CD4-positive, alpha-beta T cell (primary cell): Measurements from ENCODE around the gene DNAH9. TPM values are rescaled to one million over a fixed set of nuclear protein-coding genes. Genes with fewer than 3 reads are reported as not detected.

Experiments
- ATAC-seq: fragments of 200-7000 bp; cut with Tn5 transposase; one replicate; pipeline ENCODE4 v1.10.0; 2022; ENCODE audit warnings: mild to moderate bottlenecking; ENCODE audit not compliant: poor library complexity
- CTCF ChIA-PET: fragments of 350-600 bp; sonication (Branson Sonifier 250); formaldehyde crosslinking; loops from one replicate; lab custom pipeline; 2021; ENCODE audit warnings: antibody characterized with exemption, inconsistent platforms; lab: Charles Lee
- POLR2A ChIA-PET: fragments of 350-600 bp; sonication (Branson Sonifier 250); formaldehyde crosslinking; loops from one replicate; lab custom pipeline; 2021; ENCODE audit warnings: antibody characterized with exemption, inconsistent platforms; lab: Charles Lee
- DNase-seq, 14 experiments: peaks; one replicate each; pipeline ENCODE4 v3.0.0-alpha.2; 2013 to 2020; ENCODE audit warnings: mixed read lengths in 2 of 14
- H3K27ac ChIP-seq, 2 donors: one replicate each; pipeline versions ENCODE4 v1.5.1 to v1.7.0; 2013; ENCODE audit warnings: low read length in 2 of 2, low read depth in 1 of 2, mild to moderate bottlenecking in 1 of 2
- H3K27me3 ChIP-seq, 2 experiments: 1 replicate in 1 of 2; 2 replicates in 1 of 2; pipeline versions ENCODE4 v1.6.1 to v1.7.0; 2013; ENCODE audit warnings: low read length in 2 of 2, control low read depth in 1 of 2, mild to moderate bottlenecking in 1 of 2, moderate library complexity in 1 of 2; ENCODE audit not compliant: insufficient read depth in 2 of 2, control insufficient read depth in 1 of 2
- H3K36me3 ChIP-seq: one replicate; pipeline ENCODE4 v1.6.1; 2013; ENCODE audit warnings: low read length, control low read depth; ENCODE audit not compliant: insufficient read depth
- H3K4me1 ChIP-seq: one replicate; pipeline ENCODE4 v1.6.1; 2013; ENCODE audit warnings: low read length, control low read depth; ENCODE audit not compliant: insufficient read depth
- H3K4me3 ChIP-seq: one replicate; pipeline ENCODE4 v1.5.1; 2013; ENCODE audit warnings: mild to moderate bottlenecking, low read length, moderate library complexity
- H3K9me3 ChIP-seq, 2 experiments: 1 replicate in 1 of 2; 2 replicates in 1 of 2; pipeline versions ENCODE4 v1.6.1 to v1.7.0; 2013; ENCODE audit warnings: low read length in 2 of 2, mild to moderate bottlenecking in 2 of 2, control low read depth in 1 of 2, moderate library complexity in 1 of 2; ENCODE audit not compliant: control insufficient read depth in 1 of 2, insufficient read depth in 1 of 2
- H3K27ac Mint-ChIP-seq: one replicate; pipeline ENCODE4 v1.8.0; 2020; ENCODE audit warnings: mixed read lengths
- H3K27me3 Mint-ChIP-seq: one replicate; pipeline ENCODE4 v1.8.0; 2021; ENCODE audit warnings: mixed read lengths
- H3K36me3 Mint-ChIP-seq: one replicate; pipeline ENCODE4 v1.8.0; 2021; ENCODE audit warnings: low read depth, mixed read lengths
- H3K4me1 Mint-ChIP-seq: one replicate; pipeline ENCODE4 v1.8.0; 2021; ENCODE audit warnings: low read depth, mixed read lengths
- H3K4me3 Mint-ChIP-seq: one replicate; pipeline ENCODE4 v1.8.0; 2020; ENCODE audit warnings: mild to moderate bottlenecking, mixed read lengths
- H3K9me3 Mint-ChIP-seq: one replicate; pipeline ENCODE4 v1.8.0; 2020; ENCODE audit warnings: mixed read lengths
- intact Hi-C, 2 experiments: fragments of 100-400 bp; cut with DNase I in 1 of 2; cut with micrococcal nuclease in 1 of 2; formaldehyde crosslinking; loops; one replicate each; pipeline versions ENCODE4 v1.15.1 to v1.9.0; 2023 to 2025; cut with DNase I, micrococcal nuclease
- total RNA-seq, 174 experiments: library from RNA in 2 of 174; stranded (reverse) in 2 of 174; gene quantifications; one replicate each; pipeline ENCODE4 v1.2.3 and lab custom pipeline; 2021 to 2026
- TF ChIP-seq, protein P1 (sequence below): fragments of 200-600 bp; IDR thresholded peaks from one replicate; pipeline ENCODE4 v1.8.0; 2022; ENCODE audit warnings: antibody characterized with exemption, mild to moderate bottlenecking

DNAH9 gene
- total RNA-seq, 2 experiments from 2014 or later, result not detected

DNA sequence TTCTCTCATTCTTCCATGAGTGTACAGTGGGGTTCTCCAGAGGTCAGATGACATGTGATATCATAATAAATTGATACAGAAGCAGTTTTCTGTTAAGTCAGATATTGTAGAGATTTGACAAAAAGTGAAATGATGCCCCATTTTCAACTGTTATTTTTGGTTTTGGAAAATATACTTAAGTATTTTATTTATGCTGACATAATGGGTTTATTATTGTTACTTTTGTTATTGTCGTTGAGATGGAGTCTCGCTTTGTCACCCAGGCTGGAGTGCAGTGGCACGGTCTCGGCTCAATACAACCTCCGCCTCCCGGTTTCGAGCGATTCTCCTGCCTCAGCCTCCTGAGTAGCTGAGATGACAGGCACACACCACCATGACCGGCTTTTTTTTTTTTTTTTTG, 94.4 kb downstream of the DNAH9 start:
- TF ChIP-seq, protein P1, sequence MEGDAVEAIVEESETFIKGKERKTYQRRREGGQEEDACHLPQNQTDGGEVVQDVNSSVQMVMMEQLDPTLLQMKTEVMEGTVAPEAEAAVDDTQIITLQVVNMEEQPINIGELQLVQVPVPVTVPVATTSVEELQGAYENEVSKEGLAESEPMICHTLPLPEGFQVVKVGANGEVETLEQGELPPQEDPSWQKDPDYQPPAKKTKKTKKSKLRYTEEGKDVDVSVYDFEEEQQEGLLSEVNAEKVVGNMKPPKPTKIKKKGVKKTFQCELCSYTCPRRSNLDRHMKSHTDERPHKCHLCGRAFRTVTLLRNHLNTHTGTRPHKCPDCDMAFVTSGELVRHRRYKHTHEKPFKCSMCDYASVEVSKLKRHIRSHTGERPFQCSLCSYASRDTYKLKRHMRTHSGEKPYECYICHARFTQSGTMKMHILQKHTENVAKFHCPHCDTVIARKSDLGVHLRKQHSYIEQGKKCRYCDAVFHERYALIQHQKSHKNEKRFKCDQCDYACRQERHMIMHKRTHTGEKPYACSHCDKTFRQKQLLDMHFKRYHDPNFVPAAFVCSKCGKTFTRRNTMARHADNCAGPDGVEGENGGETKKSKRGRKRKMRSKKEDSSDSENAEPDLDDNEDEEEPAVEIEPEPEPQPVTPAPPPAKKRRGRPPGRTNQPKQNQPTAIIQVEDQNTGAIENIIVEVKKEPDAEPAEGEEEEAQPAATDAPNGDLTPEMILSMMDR, result no peak
- CTCF ChIA-PET, result no interaction called here
- POLR2A ChIA-PET, result no interaction called here
- Mint-ChIP-seq H3K27me3 (no peaks in the 10 kb centered on the region), H3K27ac (no peak overlapping the region), H3K4me1 (no peaks in the 10 kb centered on the region), H3K4me3 (no peak overlapping the region), H3K36me3 (no peaks in the 10 kb centered on the region), H3K9me3 (peaks cover 2% of the 10 kb centered on the region)
- Histone ChIP-seq H3K9me3 (peaks cover 0 to 4% of the 10 kb centered on the region in 2 experiments), H3K27me3 (no peaks in the 10 kb centered on the region), H3K4me1 (no peaks in the 10 kb centered on the region), H3K4me3 (no peak overlapping the region), H3K36me3 (no peaks in the 10 kb centered on the region), H3K27ac (no peak overlapping the region)
- intact Hi-C loops, result no loop called here
- no peak for ATAC-seq
- DNase-seq, result no peak

DNA sequence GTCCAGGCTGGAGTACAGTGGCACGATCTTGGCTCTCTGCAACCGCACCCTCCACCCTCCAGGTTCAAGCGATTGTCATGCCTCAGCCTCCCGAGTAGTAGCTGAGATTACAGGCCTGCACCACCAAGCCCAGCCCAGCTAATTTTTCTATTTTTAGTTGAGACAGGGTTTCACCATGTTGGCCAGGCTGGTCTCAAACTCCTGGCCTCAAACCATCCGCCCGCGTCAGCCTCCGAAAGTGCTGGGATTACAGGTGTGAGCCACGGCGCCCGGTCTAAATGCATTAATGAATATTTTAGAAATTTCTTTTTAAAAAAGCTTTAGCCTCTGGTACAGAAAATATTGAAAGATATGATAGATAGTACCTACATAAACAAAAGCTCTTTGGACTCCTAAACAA, 95.0 kb downstream of the DNAH9 start:
- H3K9me3 Mint-ChIP-seq, result peaks cover 2% of the 10 kb centered on the region
- Histone ChIP-seq H3K9me3 (peaks cover 0 to 4% of the 10 kb centered on the region in 2 experiments), H3K4me3 (no peak overlapping the region), H3K27me3 (no peaks in the 10 kb centered on the region), H3K4me1 (no peaks in the 10 kb centered on the region), H3K36me3 (no peaks in the 10 kb centered on the region), H3K27ac (no peak overlapping the region)
- ATAC-seq (no peak), DNase-seq (no peak)
- intact Hi-C loops, result no loop called here
- TF ChIP-seq, protein P1, result no peak
- no peaks in the 10 kb centered on the region for H3K4me1 Mint-ChIP-seq
- POLR2A ChIA-PET, result no interaction called here
- H3K27ac Mint-ChIP-seq, result no peak overlapping the region
- no peaks in the 10 kb centered on the region for H3K27me3 Mint-ChIP-seq
- no peak overlapping the region for H3K4me3 Mint-ChIP-seq
- no peaks in the 10 kb centered on the region for H3K36me3 Mint-ChIP-seq
- CTCF ChIA-PET, result no interaction called here

DNA sequence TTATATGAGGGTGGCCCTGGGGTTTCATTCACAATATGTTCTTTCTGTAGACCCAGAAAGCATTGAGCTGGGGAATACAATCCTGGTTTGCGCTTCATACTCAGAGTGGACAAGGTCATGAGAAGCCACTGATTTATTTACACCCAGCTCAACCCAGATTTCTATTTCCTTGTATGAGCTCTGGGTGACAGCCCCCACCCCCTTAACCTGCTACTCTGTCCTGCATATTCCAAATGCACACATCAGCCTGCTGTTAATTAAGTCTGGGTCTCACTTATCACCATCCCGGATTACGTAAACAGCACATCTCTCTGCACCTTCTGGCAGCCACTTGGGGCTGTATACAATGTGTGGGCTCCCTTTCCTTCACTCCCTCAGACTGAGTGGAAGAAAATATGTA, 102.4 kb downstream of the DNAH9 start:
- ChIA-PET POLR2A (no interaction called here), CTCF (no interaction called here)
- Mint-ChIP-seq H3K27ac (no peak overlapping the region), H3K36me3 (no peaks in the 10 kb centered on the region), H3K4me1 (no peaks in the 10 kb centered on the region), H3K4me3 (no peak overlapping the region), H3K27me3 (no peaks in the 10 kb centered on the region), H3K9me3 (peaks cover 6% of the 10 kb centered on the region)
- no peak overlapping the region for H3K27ac ChIP-seq
- ATAC-seq (no peak), DNase-seq (no peak)
- H3K4me3 ChIP-seq, result no peak overlapping the region
- intact Hi-C loops, result no loop called here
- H3K27me3 ChIP-seq, result no peaks in the 10 kb centered on the region
- no peaks in the 10 kb centered on the region for H3K4me1 ChIP-seq
- H3K9me3 ChIP-seq, result peaks cover 0 to 18% of the 10 kb centered on the region in 2 experiments
- no peaks in the 10 kb centered on the region for H3K36me3 ChIP-seq
- TF ChIP-seq, protein P1, result no peak
